ENCODE results near the gene UBE2D2. TPM values are rescaled to one million over a fixed set of nuclear protein-coding genes. Genes with fewer than 3 reads are reported as not detected.

UBE2D2 gene
- total and polyA plus RNA-seq, 2 of the 4 experiments (the other 2 are of a cell fraction): 26.9 to 35.7 TPM

GRCh38 chr5:139657363-139658321, 96.5 kb downstream of the UBE2D2 start (continued):
- no peak for TF ChIP-seq CTCF (conservative IDR thresholded peaks at IDR 0.05; ENCODE audit: low read depth, low read length)
